Endothelial cell of umbilical vein (primary cell): ENCODE data around the gene MGLL. TPM values are rescaled to one million over a fixed set of nuclear protein-coding genes. Genes with fewer than 3 reads are reported as not detected.

ENCODE experiments used
- BruUV-seq: library from RNA; stranded (reverse); fragments of 400-500 nt; replicated peaks from 2 replicates; lab custom pipeline; 2021; lab: Mats Ljungman, UMichigan
- CTCF ChIA-PET: fragments of 300-600, 350-600 bp; sonication (Branson Sonifier 250); formaldehyde crosslinking; loops from one replicate; lab custom pipeline; 2021; ENCODE audit warnings: antibody characterized with exemption, inconsistent platforms; lab: Charles Lee
- POLR2A ChIA-PET: fragments of 300-600, 350-600 bp; sonication (Branson Sonifier 250); formaldehyde crosslinking; loops from one replicate; lab custom pipeline; 2021; ENCODE audit warnings: antibody characterized with exemption, inconsistent platforms; lab: Charles Lee
- DNase-seq: peaks from one replicate; pipeline ENCODE4 v3.0.0-alpha.2; 2011; ENCODE audit warnings: low read depth, low spot score
- FAIRE-seq: peaks from 2 replicates; lab custom pipeline; 2011; peaks lifted over from hg19 to GRCh38; lab: Jason Lieb, UNC
- H2AFZ ChIP-seq: 2 replicates; pipeline ENCODE4 v1.6.0; 2012; ENCODE audit warnings: low read depth, low read length, control low read depth, inconsistent platforms
- H3K27ac ChIP-seq: 2 replicates; pipeline ENCODE4 v1.5.1; 2011; ENCODE audit warnings: low read depth, mild to moderate bottlenecking, control low read depth, low read length, moderate library complexity; ENCODE audit not compliant: insufficient read depth
- H3K27me3 ChIP-seq, 2 experiments: 2 replicates each; pipeline versions ENCODE4 v1.6.0 to v1.6.1; 2011; ENCODE audit warnings: low read length in 2 of 2, mixed read lengths in 1 of 2; ENCODE audit not compliant: control insufficient read depth in 2 of 2, insufficient read depth in 2 of 2
- H3K36me3 ChIP-seq, 2 experiments: 2 replicates in 1 of 2; 3 replicates in 1 of 2; pipeline ENCODE4 v1.5.1; 2011; ENCODE audit warnings: low read length in 2 of 2, mild to moderate bottlenecking in 1 of 2, moderate library complexity in 1 of 2; ENCODE audit not compliant: control insufficient read depth in 2 of 2, insufficient read depth in 2 of 2; ENCODE audit errors: extremely low read depth in 1 of 2
- H3K4me1 ChIP-seq: 3 replicates; pipeline ENCODE4 v1.5.1; 2011; ENCODE audit warnings: mild to moderate bottlenecking, low read length; ENCODE audit not compliant: control insufficient read depth, insufficient read depth; ENCODE audit errors: extremely low read depth
- H3K4me2 ChIP-seq: 2 replicates; pipeline ENCODE4 v1.6.1; 2011; ENCODE audit warnings: low read length, control low read depth, mixed read lengths; ENCODE audit not compliant: insufficient read depth
- H3K4me3 ChIP-seq, 3 experiments: fragments of 200-600 bp in 1 of 3; sonication (generic), shearing (Covaris generic) in 1 of 3; replicated peaks in 1 of 3; 2 replicates each; pipeline ENCODE4 v1.5.1; 2011 to 2016; ENCODE audit warnings: control low read depth in 3 of 3, low read length in 3 of 3, mild to moderate bottlenecking in 2 of 3, inconsistent platforms in 1 of 3, low read depth in 1 of 3, moderate library complexity in 1 of 3; ENCODE audit not compliant: insufficient read depth in 1 of 3
- H3K79me2 ChIP-seq: 2 replicates; pipeline ENCODE4 v1.6.0; 2012; ENCODE audit warnings: low read length, inconsistent platforms; ENCODE audit not compliant: control insufficient read depth, insufficient read depth
- H3K9ac ChIP-seq: replicated peaks from 2 replicates; pipeline ENCODE3; 2011; ENCODE audit warnings: low read length, control low read depth; ENCODE audit not compliant: insufficient read depth; ENCODE audit errors: extremely low read depth
- H3K9me1 ChIP-seq: replicated peaks from 3 replicates; pipeline ENCODE4 v1.6.0; 2011; ENCODE audit warnings: mild to moderate bottlenecking, low read length; ENCODE audit not compliant: control insufficient read depth, insufficient read depth; ENCODE audit errors: extremely low read depth
- H3K9me3 ChIP-seq: replicated peaks from 2 replicates; pipeline ENCODE4 v1.5.1; 2012; ENCODE audit warnings: low read length, inconsistent platforms; ENCODE audit not compliant: control insufficient read depth, insufficient read depth
- H4K20me1 ChIP-seq: replicated peaks from 2 replicates; pipeline ENCODE3; 2011; ENCODE audit warnings: mild to moderate bottlenecking, low read length; ENCODE audit not compliant: control insufficient read depth, insufficient read depth; ENCODE audit errors: extremely low read depth
- EZH2 ChIP-seq: IDR thresholded peaks from 2 replicates; pipeline ENCODE4 v1.6.1; 2012; ENCODE audit warnings: borderline replicate concordance, low read depth, mild to moderate bottlenecking, moderate library complexity, low read length, inconsistent platforms; ENCODE audit not compliant: severe bottlenecking
- FOS ChIP-seq: IDR thresholded peaks from 2 replicates; pipeline ENCODE4 v1.6.1; 2011; ENCODE audit warnings: mild to moderate bottlenecking, low read length, moderate library complexity, borderline replicate concordance; ENCODE audit not compliant: insufficient read depth
- GATA2 ChIP-seq: IDR thresholded peaks from 2 replicates; pipeline ENCODE4 v1.7.0; 2011; ENCODE audit warnings: low read depth, mild to moderate bottlenecking, moderate library complexity, mixed read lengths, low read length; ENCODE audit not compliant: insufficient read length, insufficient read depth
- JUN ChIP-seq: IDR thresholded peaks from 2 replicates; pipeline ENCODE4 v1.6.1; 2011; ENCODE audit warnings: borderline replicate concordance, low read depth; ENCODE audit not compliant: insufficient read length, insufficient read depth
- MYC ChIP-seq: IDR thresholded peaks from one replicate; pipeline ENCODE4 v1.6.1; 2011; ENCODE audit warnings: mild to moderate bottlenecking, low read depth, low read length
- POLR2A ChIP-seq: IDR thresholded peaks from 2 replicates; pipeline ENCODE4 v1.6.1; 2012; ENCODE audit warnings: low read depth, mild to moderate bottlenecking, control low read depth, low read length
- POLR2AphosphoS5 ChIP-seq: IDR thresholded peaks from 2 replicates; pipeline ENCODE4 v1.6.1; 2012; ENCODE audit warnings: low read depth, mild to moderate bottlenecking, control low read depth, low read length, moderate library complexity; ENCODE audit not compliant: insufficient read depth
- dilution Hi-C: fragments of 300-500 bp; cut with MboI; formaldehyde crosslinking; loops from one replicate; pipeline ENCODE4 v1.15.0; 2019; ENCODE audit warnings: low sequenced_read_pairs; ENCODE audit not compliant: extremely low pct_ligation_motif_present
- intact Hi-C: fragments of 100-400 bp; cut with micrococcal nuclease; formaldehyde crosslinking; loops from one replicate; pipeline ENCODE4 v1.10.0; 2022
- polyA plus RNA-seq, 4 experiments: library from polyadenylated mRNA; depleted of rRNA in 3 of 4; stranded (reverse) in 3 of 4; unstranded in 1 of 4; fragments of >200 nt; gene quantifications; 2 replicates each; pipeline versions ENCODE4 v1.2.1 to v1.2.3, GENCODE V29; 2011 to 2012; ENCODE audit warnings: missing spikeins in 1 of 4
- total RNA-seq: library from RNA; stranded (reverse); gene quantifications from 2 replicates; pipeline ENCODE4 v1.2.3, GENCODE V29; 2021
- TF ChIP-seq, protein P1 (sequence below), 2 donors: IDR thresholded peaks; 1 replicate in 1 of 2; 2 replicates in 1 of 2; pipeline ENCODE4 v1.5.1; 2011; ENCODE audit warnings: low read length in 2 of 2, mild to moderate bottlenecking in 2 of 2, moderate library complexity in 2 of 2, control low read depth in 1 of 2, inconsistent platforms in 1 of 2, low read depth in 1 of 2; ENCODE audit not compliant: insufficient read depth in 1 of 2; ENCODE audit errors: extremely low read depth in 1 of 2
- TF ChIP-seq, protein P2 (sequence below): IDR thresholded peaks from 2 replicates; pipeline ENCODE4 v1.6.1; 2011; ENCODE audit not compliant: insufficient read depth, insufficient read length

Gene MGLL
- total and polyA plus RNA-seq, 2 donors (not counting 3 experiments of a cell fraction or from before 2014, with no cell fraction given), result 30.7 to 60.2 TPM

DNA sequence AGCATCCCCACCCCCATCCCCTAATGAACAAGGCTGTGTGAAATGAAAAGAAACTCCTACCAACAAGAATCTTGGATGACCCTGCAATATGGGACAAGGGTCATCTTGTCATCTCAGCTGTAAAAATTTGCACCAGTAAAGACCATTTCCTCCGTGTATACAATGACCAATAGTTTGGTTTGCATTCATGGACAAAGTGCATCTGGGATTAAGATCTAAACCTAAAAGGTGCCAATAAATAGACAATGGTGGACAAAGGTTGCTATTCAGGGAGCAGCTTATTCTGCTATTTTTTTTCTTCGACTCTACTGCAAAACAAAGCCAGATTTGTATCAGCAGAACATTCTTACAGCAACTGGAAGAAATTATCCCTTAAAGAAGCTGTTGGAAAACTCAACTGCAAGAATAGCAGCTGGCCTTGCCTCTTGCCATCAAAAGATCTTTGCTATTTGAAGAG lies 8.0 kb downstream of the MGLL start:
- Histone ChIP-seq H3K9me3 (no peaks in the 10 kb centered on the region), H3K4me2 (no peak overlapping the region), H3K79me2 (peaks cover 14% of the 10 kb centered on the region), H3K27me3 (no peaks in the 10 kb centered on the region), H3K4me1 (no peaks in the 10 kb centered on the region), H4K20me1 (no peaks in the 10 kb centered on the region), H3K9ac (no peak overlapping the region), H2AFZ (no peak overlapping the region), H3K36me3 (peaks cover 2 to 12% of the 10 kb centered on the region in 2 experiments), H3K9me1 (no peaks in the 10 kb centered on the region), H3K27ac (no peak overlapping the region), H3K4me3 (no peak overlapping the region)
- ChIA-PET POLR2A (no interaction called here), CTCF (interaction anchor here (1.0 to 1.1 kb wide), 2 partner anchors 14 to 118 kb away, joined by 3 read pairs; no protein-coding TSS in a partner anchor)
- dilution Hi-C loops (no loop called here), intact Hi-C loops (no loop called here)
- no peak for TF ChIP-seq POLR2A
- no peak for TF ChIP-seq FOS
- TF ChIP-seq JUN, result no peak
- no peak for TF ChIP-seq MYC
- TF ChIP-seq, protein P1, sequence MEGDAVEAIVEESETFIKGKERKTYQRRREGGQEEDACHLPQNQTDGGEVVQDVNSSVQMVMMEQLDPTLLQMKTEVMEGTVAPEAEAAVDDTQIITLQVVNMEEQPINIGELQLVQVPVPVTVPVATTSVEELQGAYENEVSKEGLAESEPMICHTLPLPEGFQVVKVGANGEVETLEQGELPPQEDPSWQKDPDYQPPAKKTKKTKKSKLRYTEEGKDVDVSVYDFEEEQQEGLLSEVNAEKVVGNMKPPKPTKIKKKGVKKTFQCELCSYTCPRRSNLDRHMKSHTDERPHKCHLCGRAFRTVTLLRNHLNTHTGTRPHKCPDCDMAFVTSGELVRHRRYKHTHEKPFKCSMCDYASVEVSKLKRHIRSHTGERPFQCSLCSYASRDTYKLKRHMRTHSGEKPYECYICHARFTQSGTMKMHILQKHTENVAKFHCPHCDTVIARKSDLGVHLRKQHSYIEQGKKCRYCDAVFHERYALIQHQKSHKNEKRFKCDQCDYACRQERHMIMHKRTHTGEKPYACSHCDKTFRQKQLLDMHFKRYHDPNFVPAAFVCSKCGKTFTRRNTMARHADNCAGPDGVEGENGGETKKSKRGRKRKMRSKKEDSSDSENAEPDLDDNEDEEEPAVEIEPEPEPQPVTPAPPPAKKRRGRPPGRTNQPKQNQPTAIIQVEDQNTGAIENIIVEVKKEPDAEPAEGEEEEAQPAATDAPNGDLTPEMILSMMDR (IDR thresholded peaks at IDR 0.05; ENCODE audit: extremely low read depth in 1 of 2, insufficient read depth in 1 of 2, low read depth in 1 of 2, low read length in 2 of 2), result no peak
- TF ChIP-seq GATA2, result no peak
- no peak for TF ChIP-seq EZH2
- TF ChIP-seq POLR2AphosphoS5, result no peak
- TF ChIP-seq, protein P2, sequence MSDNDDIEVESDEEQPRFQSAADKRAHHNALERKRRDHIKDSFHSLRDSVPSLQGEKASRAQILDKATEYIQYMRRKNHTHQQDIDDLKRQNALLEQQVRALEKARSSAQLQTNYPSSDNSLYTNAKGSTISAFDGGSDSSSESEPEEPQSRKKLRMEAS, result no peak
- no peak for DNase-seq
- BruUV-seq, result no TSS peak
- FAIRE-seq, result no peak
